Endothelial cell of umbilical vein (primary cell): ENCODE results near the gene RBBP4. TPM values are rescaled to one million over a fixed set of nuclear protein-coding genes. Genes with fewer than 3 reads are reported as not detected.
"Not testable (repeated sequence)": the region's sequence is repeated elsewhere in the genome, so short reads cannot be mapped to it uniquely, and the experiment has no call there.

Experiments
- BruUV-seq: library from RNA; stranded (reverse); fragments of 400-500 nt; replicated peaks from 2 replicates; lab custom pipeline; 2021; lab: Mats Ljungman, UMichigan
- CTCF ChIA-PET: fragments of 300-600, 350-600 bp; sonication (Branson Sonifier 250); formaldehyde crosslinking; loops from one replicate; lab custom pipeline; 2021; ENCODE audit warnings: antibody characterized with exemption, inconsistent platforms; lab: Charles Lee
- POLR2A ChIA-PET: fragments of 300-600, 350-600 bp; sonication (Branson Sonifier 250); formaldehyde crosslinking; loops from one replicate; lab custom pipeline; 2021; ENCODE audit warnings: antibody characterized with exemption, inconsistent platforms; lab: Charles Lee
- DNase-seq: peaks from one replicate; pipeline ENCODE4 v3.0.0-alpha.2; 2011; ENCODE audit warnings: low read depth, low spot score
- FAIRE-seq: peaks from 2 replicates; lab custom pipeline; 2011; peaks lifted over from hg19 to GRCh38; lab: Jason Lieb, UNC
- H2AFZ ChIP-seq: 2 replicates; pipeline ENCODE4 v1.6.0; 2012; ENCODE audit warnings: low read depth, low read length, control low read depth, inconsistent platforms
- H3K27ac ChIP-seq: 2 replicates; pipeline ENCODE4 v1.5.1; 2011; ENCODE audit warnings: low read depth, mild to moderate bottlenecking, control low read depth, low read length, moderate library complexity; ENCODE audit not compliant: insufficient read depth
- H3K27me3 ChIP-seq, 2 experiments: 2 replicates each; pipeline versions ENCODE4 v1.6.0 to v1.6.1; 2011; ENCODE audit warnings: low read length in 2 of 2, mixed read lengths in 1 of 2; ENCODE audit not compliant: control insufficient read depth in 2 of 2, insufficient read depth in 2 of 2
- H3K36me3 ChIP-seq, 2 experiments: 2 replicates in 1 of 2; 3 replicates in 1 of 2; pipeline ENCODE4 v1.5.1; 2011; ENCODE audit warnings: low read length in 2 of 2, mild to moderate bottlenecking in 1 of 2, moderate library complexity in 1 of 2; ENCODE audit not compliant: control insufficient read depth in 2 of 2, insufficient read depth in 2 of 2; ENCODE audit errors: extremely low read depth in 1 of 2
- H3K4me1 ChIP-seq: 3 replicates; pipeline ENCODE4 v1.5.1; 2011; ENCODE audit warnings: mild to moderate bottlenecking, low read length; ENCODE audit not compliant: control insufficient read depth, insufficient read depth; ENCODE audit errors: extremely low read depth
- H3K4me2 ChIP-seq: 2 replicates; pipeline ENCODE4 v1.6.1; 2011; ENCODE audit warnings: low read length, control low read depth, mixed read lengths; ENCODE audit not compliant: insufficient read depth
- H3K4me3 ChIP-seq, 3 experiments: fragments of 200-600 bp in 1 of 3; sonication (generic), shearing (Covaris generic) in 1 of 3; replicated peaks in 1 of 3; 2 replicates each; pipeline ENCODE4 v1.5.1; 2011 to 2016; ENCODE audit warnings: control low read depth in 3 of 3, low read length in 3 of 3, mild to moderate bottlenecking in 2 of 3, inconsistent platforms in 1 of 3, low read depth in 1 of 3, moderate library complexity in 1 of 3; ENCODE audit not compliant: insufficient read depth in 1 of 3
- H3K79me2 ChIP-seq: 2 replicates; pipeline ENCODE4 v1.6.0; 2012; ENCODE audit warnings: low read length, inconsistent platforms; ENCODE audit not compliant: control insufficient read depth, insufficient read depth
- H3K9ac ChIP-seq: replicated peaks from 2 replicates; pipeline ENCODE3; 2011; ENCODE audit warnings: low read length, control low read depth; ENCODE audit not compliant: insufficient read depth; ENCODE audit errors: extremely low read depth
- H3K9me1 ChIP-seq: replicated peaks from 3 replicates; pipeline ENCODE4 v1.6.0; 2011; ENCODE audit warnings: mild to moderate bottlenecking, low read length; ENCODE audit not compliant: control insufficient read depth, insufficient read depth; ENCODE audit errors: extremely low read depth
- H3K9me3 ChIP-seq: replicated peaks from 2 replicates; pipeline ENCODE4 v1.5.1; 2012; ENCODE audit warnings: low read length, inconsistent platforms; ENCODE audit not compliant: control insufficient read depth, insufficient read depth
- H4K20me1 ChIP-seq: replicated peaks from 2 replicates; pipeline ENCODE3; 2011; ENCODE audit warnings: mild to moderate bottlenecking, low read length; ENCODE audit not compliant: control insufficient read depth, insufficient read depth; ENCODE audit errors: extremely low read depth
- EZH2 ChIP-seq: IDR thresholded peaks from 2 replicates; pipeline ENCODE4 v1.6.1; 2012; ENCODE audit warnings: borderline replicate concordance, low read depth, mild to moderate bottlenecking, moderate library complexity, low read length, inconsistent platforms; ENCODE audit not compliant: severe bottlenecking
- FOS ChIP-seq: IDR thresholded peaks from 2 replicates; pipeline ENCODE4 v1.6.1; 2011; ENCODE audit warnings: mild to moderate bottlenecking, low read length, moderate library complexity, borderline replicate concordance; ENCODE audit not compliant: insufficient read depth
- GATA2 ChIP-seq: IDR thresholded peaks from 2 replicates; pipeline ENCODE4 v1.7.0; 2011; ENCODE audit warnings: low read depth, mild to moderate bottlenecking, moderate library complexity, mixed read lengths, low read length; ENCODE audit not compliant: insufficient read length, insufficient read depth
- MYC ChIP-seq: IDR thresholded peaks from one replicate; pipeline ENCODE4 v1.6.1; 2011; ENCODE audit warnings: mild to moderate bottlenecking, low read depth, low read length
- POLR2A ChIP-seq: IDR thresholded peaks from 2 replicates; pipeline ENCODE4 v1.6.1; 2012; ENCODE audit warnings: low read depth, mild to moderate bottlenecking, control low read depth, low read length
- POLR2AphosphoS5 ChIP-seq: IDR thresholded peaks from 2 replicates; pipeline ENCODE4 v1.6.1; 2012; ENCODE audit warnings: low read depth, mild to moderate bottlenecking, control low read depth, low read length, moderate library complexity; ENCODE audit not compliant: insufficient read depth
- dilution Hi-C: fragments of 300-500 bp; cut with MboI; formaldehyde crosslinking; loops from one replicate; pipeline ENCODE4 v1.15.0; 2019; ENCODE audit warnings: low sequenced_read_pairs; ENCODE audit not compliant: extremely low pct_ligation_motif_present
- intact Hi-C: fragments of 100-400 bp; cut with micrococcal nuclease; formaldehyde crosslinking; loops from one replicate; pipeline ENCODE4 v1.10.0; 2022
- polyA plus RNA-seq, 4 experiments: library from polyadenylated mRNA; depleted of rRNA in 3 of 4; stranded (reverse) in 3 of 4; unstranded in 1 of 4; fragments of >200 nt; gene quantifications; 2 replicates each; pipeline versions ENCODE4 v1.2.1 to v1.2.3, GENCODE V29; 2011 to 2012; ENCODE audit warnings: missing spikeins in 1 of 4
- total RNA-seq: library from RNA; stranded (reverse); gene quantifications from 2 replicates; pipeline ENCODE4 v1.2.3, GENCODE V29; 2021
- TF ChIP-seq, protein P1 (sequence below), 2 donors: IDR thresholded peaks; 1 replicate in 1 of 2; 2 replicates in 1 of 2; pipeline ENCODE4 v1.5.1; 2011; ENCODE audit warnings: low read length in 2 of 2, mild to moderate bottlenecking in 2 of 2, moderate library complexity in 2 of 2, control low read depth in 1 of 2, inconsistent platforms in 1 of 2, low read depth in 1 of 2; ENCODE audit not compliant: insufficient read depth in 1 of 2; ENCODE audit errors: extremely low read depth in 1 of 2

RBBP4 gene
- total and polyA plus RNA-seq, 2 donors (not counting 3 experiments of a cell fraction or from before 2014, with no cell fraction given), result 84.9 to 241 TPM

DNA sequence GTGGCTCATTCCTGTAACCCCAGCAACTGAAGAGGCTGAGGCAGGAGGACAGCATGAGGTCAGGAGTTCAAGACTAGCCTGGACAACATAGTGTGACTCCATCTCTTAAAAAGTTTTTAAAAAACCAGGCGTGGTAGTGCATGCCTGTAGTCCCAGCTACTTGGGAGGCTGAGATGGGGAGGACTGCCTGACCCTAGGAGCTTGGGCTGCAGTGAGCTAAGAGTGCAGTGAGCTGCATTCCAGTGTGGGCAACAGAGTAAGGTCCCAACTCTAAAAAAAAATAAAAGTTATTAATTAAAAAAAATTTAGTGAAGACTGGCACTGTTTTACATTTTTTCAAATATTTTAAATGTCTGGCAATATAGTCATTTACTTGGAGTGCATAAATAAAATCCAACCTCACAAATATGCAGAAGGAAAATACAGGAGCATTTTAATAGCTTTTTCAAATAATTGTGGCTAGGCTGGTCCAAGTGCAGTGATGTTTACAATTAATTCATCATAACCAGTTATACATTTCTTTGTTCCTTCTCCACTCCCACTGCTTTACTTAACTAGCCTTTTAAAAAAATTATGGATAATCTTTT lies 11.4 kb upstream of the RBBP4 start:
- Histone ChIP-seq H3K9me3 (no peaks in the 10 kb centered on the region), H3K79me2 (peaks cover 21% of the 10 kb centered on the region), H3K36me3 (no peaks in the 10 kb centered on the region), H3K27me3 (no peaks in the 10 kb centered on the region), H3K9ac (no peak overlapping the region), H3K4me2 (no peak overlapping the region), H2AFZ (no peak overlapping the region), H3K4me1 (no peaks in the 10 kb centered on the region), H3K9me1 (no peaks in the 10 kb centered on the region), H3K4me3 (no peak overlapping the region), H4K20me1 (no peaks in the 10 kb centered on the region), H3K27ac (no peak overlapping the region)
- DNase-seq (no peak), FAIRE-seq (no peak)
- TF ChIP-seq GATA2 (no peak), POLR2AphosphoS5 (no peak), MYC (no peak), EZH2 (no peak), FOS (no peak), POLR2A (no peak)
- TF ChIP-seq, protein P1, sequence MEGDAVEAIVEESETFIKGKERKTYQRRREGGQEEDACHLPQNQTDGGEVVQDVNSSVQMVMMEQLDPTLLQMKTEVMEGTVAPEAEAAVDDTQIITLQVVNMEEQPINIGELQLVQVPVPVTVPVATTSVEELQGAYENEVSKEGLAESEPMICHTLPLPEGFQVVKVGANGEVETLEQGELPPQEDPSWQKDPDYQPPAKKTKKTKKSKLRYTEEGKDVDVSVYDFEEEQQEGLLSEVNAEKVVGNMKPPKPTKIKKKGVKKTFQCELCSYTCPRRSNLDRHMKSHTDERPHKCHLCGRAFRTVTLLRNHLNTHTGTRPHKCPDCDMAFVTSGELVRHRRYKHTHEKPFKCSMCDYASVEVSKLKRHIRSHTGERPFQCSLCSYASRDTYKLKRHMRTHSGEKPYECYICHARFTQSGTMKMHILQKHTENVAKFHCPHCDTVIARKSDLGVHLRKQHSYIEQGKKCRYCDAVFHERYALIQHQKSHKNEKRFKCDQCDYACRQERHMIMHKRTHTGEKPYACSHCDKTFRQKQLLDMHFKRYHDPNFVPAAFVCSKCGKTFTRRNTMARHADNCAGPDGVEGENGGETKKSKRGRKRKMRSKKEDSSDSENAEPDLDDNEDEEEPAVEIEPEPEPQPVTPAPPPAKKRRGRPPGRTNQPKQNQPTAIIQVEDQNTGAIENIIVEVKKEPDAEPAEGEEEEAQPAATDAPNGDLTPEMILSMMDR (IDR thresholded peaks at IDR 0.05; ENCODE audit: extremely low read depth in 1 of 2, insufficient read depth in 1 of 2, low read depth in 1 of 2, low read length in 2 of 2), result no peak
- dilution Hi-C loops (no loop called here), intact Hi-C loops (no loop called here)
- ChIA-PET CTCF (interaction anchor here (0.5 to 2.4 kb wide), 4 partner anchors 17 to 402 kb away, joined by 3 to 7 read pairs (median 4); no protein-coding TSS in a partner anchor), POLR2A (no interaction called here)
- BruUV-seq, result no TSS peak

DNA sequence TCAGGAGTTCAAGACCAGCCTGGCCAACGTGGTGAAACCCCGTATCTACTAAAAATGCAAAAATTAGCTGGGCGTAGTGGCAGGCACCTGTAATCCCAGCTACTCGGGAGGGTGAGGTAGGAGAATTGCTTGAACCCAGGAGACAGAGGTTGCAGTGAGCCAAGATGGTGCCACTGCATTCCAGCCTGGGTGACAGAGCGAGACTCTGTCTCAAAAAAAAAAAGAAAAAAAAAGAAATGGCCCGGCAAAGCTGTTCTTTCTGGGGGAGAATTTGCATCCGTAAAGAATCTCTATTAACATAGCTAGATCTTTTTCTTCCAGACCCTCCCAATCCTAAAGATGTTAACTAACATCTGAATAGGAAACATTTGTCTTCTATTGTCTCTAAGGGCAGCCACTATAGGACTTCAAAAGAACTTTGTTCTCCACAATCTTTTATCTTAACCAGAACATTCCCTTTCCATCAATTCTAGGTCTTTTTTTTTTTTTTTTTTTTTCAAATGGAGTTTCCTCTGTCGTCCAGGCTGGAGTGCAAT lies 8.6 kb upstream of the RBBP4 start:
- peaks cover 32% of the 10 kb centered on the region for H3K79me2 ChIP-seq
- H3K4me2 ChIP-seq, H3K9ac ChIP-seq, DNase-seq, FAIRE-seq, H3K4me1 ChIP-seq, H3K4me3 ChIP-seq, H3K27me3 ChIP-seq, H3K9me1 ChIP-seq, H3K36me3 ChIP-seq, BruUV-seq, H2AFZ ChIP-seq, H3K9me3 ChIP-seq, POLR2A ChIA-PET, H4K20me1 ChIP-seq, intact Hi-C loops, H3K27ac ChIP-seq, dilution Hi-C loops: not testable (repeated sequence)
- CTCF ChIA-PET, result interaction anchor here (0.6 to 1.1 kb wide), 2 partner anchors 73 to 122 kb away, joined by 3 to 5 read pairs; no protein-coding TSS in a partner anchor
